ENCODE measurements around the gene SLC16A13. TPM values are rescaled to one million over a fixed set of nuclear protein-coding genes. Genes with fewer than 3 reads are reported as not detected.

SLC16A13 gene
- total and polyA plus RNA-seq, 2 donors, result 0.42 to 2.5 TPM

GRCh38 chr17:7063518-7064094 is 27.8 kb downstream of the SLC16A13 start:
- 92% methylated on average over 6 of the region's 6 CpGs for WGBS

DNA sequence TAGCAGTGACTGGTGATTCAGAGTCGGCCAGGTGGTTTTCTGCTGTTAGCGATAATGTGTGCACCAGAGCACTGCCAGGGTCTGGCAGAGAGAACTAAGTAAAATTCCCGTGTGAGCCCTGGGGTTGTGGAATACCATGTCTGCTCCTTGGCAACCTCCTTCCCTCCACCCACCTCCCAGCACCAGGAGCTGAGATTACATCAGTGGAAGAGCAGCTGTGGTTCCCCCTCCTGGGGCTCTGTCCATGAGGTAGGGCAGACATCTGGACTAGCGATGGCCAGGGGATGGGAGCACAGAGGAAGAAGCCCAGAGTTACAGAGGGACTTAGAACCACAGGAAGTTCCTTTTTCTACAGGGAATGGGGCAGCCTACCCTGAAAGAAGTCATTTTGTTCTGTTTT is 28.4 kb downstream of the SLC16A13 start:
- no peak overlapping the region for H3K4me3 ChIP-seq (ENCODE audit: low read length in 2 of 2)
- H3K27me3 ChIP-seq (ENCODE audit: control insufficient read depth in 2 of 2, insufficient read depth in 1 of 2, low read length in 1 of 2), result peaks cover 2 to 5% of the 10 kb centered on the region in 2 donors
- no peaks in the 10 kb centered on the region for H3K4me1 ChIP-seq (ENCODE audit: control insufficient read depth in 2 of 2, insufficient read depth in 2 of 2, low read length in 2 of 2)
- H3K36me3 ChIP-seq (ENCODE audit: control insufficient read depth in 2 of 2, insufficient read depth in 2 of 2, low read length in 1 of 2), result no peaks in the 10 kb centered on the region
- WGBS, result 90% methylated on average over 4 of the region's 4 CpGs
- no peaks in the 10 kb centered on the region for H3K9me3 ChIP-seq (ENCODE audit: control insufficient read depth in 2 of 2, insufficient read depth in 1 of 2, low read length in 1 of 2)
- no peak overlapping the region for H3K27ac ChIP-seq (ENCODE audit: low read depth in 1 of 2, low read length in 1 of 2)
- DNase-seq (ENCODE audit: low read depth in 6 of 9, low spot score in 9 of 9), result no peak

More at GRCh38 chr17:7063518-7064094, 27.8 kb downstream of the SLC16A13 start:
- Histone ChIP-seq H3K27ac (ENCODE audit: low read depth in 1 of 2, low read length in 1 of 2) (no peak overlapping the region), H3K9me3 (ENCODE audit: control insufficient read depth in 2 of 2, insufficient read depth in 1 of 2, low read length in 1 of 2) (no peaks in the 10 kb centered on the region), H3K27me3 (ENCODE audit: control insufficient read depth in 2 of 2, insufficient read depth in 1 of 2, low read length in 1 of 2) (peaks cover 2 to 5% of the 10 kb centered on the region in 2 donors), H3K36me3 (ENCODE audit: control insufficient read depth in 2 of 2, insufficient read depth in 2 of 2, low read length in 1 of 2) (no peaks in the 10 kb centered on the region), H3K4me1 (ENCODE audit: control insufficient read depth in 2 of 2, insufficient read depth in 2 of 2, low read length in 2 of 2) (no peaks in the 10 kb centered on the region), H3K4me3 (ENCODE audit: low read length in 2 of 2) (no peak overlapping the region)
- no peak for DNase-seq (ENCODE audit: low read depth in 6 of 9, low spot score in 9 of 9)

GRCh38 chr17:7067198-7067597 is 31.4 kb downstream of the SLC16A13 start:
- H3K27me3 ChIP-seq (ENCODE audit: control insufficient read depth in 2 of 2, insufficient read depth in 1 of 2, low read length in 1 of 2), result peaks cover 2 to 10% of the 10 kb centered on the region in 2 donors
- no peaks in the 10 kb centered on the region for H3K4me1 ChIP-seq (ENCODE audit: control insufficient read depth in 2 of 2, insufficient read depth in 2 of 2, low read length in 2 of 2)
- no peaks in the 10 kb centered on the region for H3K36me3 ChIP-seq (ENCODE audit: control insufficient read depth in 2 of 2, insufficient read depth in 2 of 2, low read length in 1 of 2)
- no peak overlapping the region for H3K27ac ChIP-seq (ENCODE audit: low read depth in 1 of 2, low read length in 1 of 2)
- no peaks in the 10 kb centered on the region for H3K9me3 ChIP-seq (ENCODE audit: control insufficient read depth in 2 of 2, insufficient read depth in 1 of 2, low read length in 1 of 2)
- H3K4me3 ChIP-seq (ENCODE audit: low read length in 2 of 2), result no peak overlapping the region
- 94% methylated on average over 1 of the region's 1 CpG for WGBS
- DNase-seq (ENCODE audit: low read depth in 6 of 9, low spot score in 9 of 9), result no peak

DNA sequence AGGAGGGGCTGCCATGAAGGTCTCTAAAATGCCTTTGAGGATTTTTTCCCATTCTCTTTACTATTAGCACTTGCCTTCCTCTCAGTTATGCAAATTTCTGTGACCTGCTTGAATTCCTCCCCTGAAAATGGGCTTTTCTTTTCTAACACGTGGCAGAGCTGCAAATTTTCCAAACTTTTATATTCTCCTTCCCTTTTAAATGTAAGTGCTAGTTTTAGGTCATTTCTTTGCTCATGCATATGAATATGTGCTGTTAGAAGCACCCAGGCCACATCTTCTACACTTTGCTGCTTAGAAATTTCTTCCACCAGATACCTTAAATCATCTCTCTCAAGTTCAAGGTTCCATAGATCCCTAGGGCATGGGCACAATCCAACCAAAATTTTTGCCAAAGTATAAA is 32.5 kb downstream of the SLC16A13 start:
- peaks cover 2 to 11% of the 10 kb centered on the region in 2 donors for H3K27me3 ChIP-seq (ENCODE audit: control insufficient read depth in 2 of 2, insufficient read depth in 1 of 2, low read length in 1 of 2)
- H3K27ac ChIP-seq (ENCODE audit: low read depth in 1 of 2, low read length in 1 of 2), result no peak overlapping the region
- H3K4me1 ChIP-seq (ENCODE audit: control insufficient read depth in 2 of 2, insufficient read depth in 2 of 2, low read length in 2 of 2), result no peaks in the 10 kb centered on the region
- H3K36me3 ChIP-seq (ENCODE audit: control insufficient read depth in 2 of 2, insufficient read depth in 2 of 2, low read length in 1 of 2), result no peaks in the 10 kb centered on the region
- no peak overlapping the region for H3K4me3 ChIP-seq (ENCODE audit: low read length in 2 of 2)
- 33% methylated on average over 1 of the region's 1 CpG for WGBS
- DNase-seq (ENCODE audit: low read depth in 6 of 9, low spot score in 9 of 9), result no peak
- H3K9me3 ChIP-seq (ENCODE audit: control insufficient read depth in 2 of 2, insufficient read depth in 1 of 2, low read length in 1 of 2), result no peaks in the 10 kb centered on the region

- Histone ChIP-seq H3K9me3 (ENCODE audit: control insufficient read depth in 2 of 2, insufficient read depth in 1 of 2, low read length in 1 of 2) (no peaks in the 10 kb centered on the region), H3K4me3 (ENCODE audit: low read length in 2 of 2) (no peak overlapping the region), H3K27ac (ENCODE audit: low read depth in 1 of 2, low read length in 1 of 2) (no peak overlapping the region), H3K36me3 (ENCODE audit: control insufficient read depth in 2 of 2, insufficient read depth in 2 of 2, low read length in 1 of 2) (no peaks in the 10 kb centered on the region), H3K4me1 (ENCODE audit: control insufficient read depth in 2 of 2, insufficient read depth in 2 of 2, low read length in 2 of 2) (no peaks in the 10 kb centered on the region), H3K27me3 (ENCODE audit: control insufficient read depth in 2 of 2, insufficient read depth in 1 of 2, low read length in 1 of 2) (peaks cover 0 to 7% of the 10 kb centered on the region in 2 donors)
- no peak for DNase-seq (ENCODE audit: low read depth in 6 of 9, low spot score in 9 of 9)
- WGBS, result 91% methylated on average over 3 of the region's 3 CpGs
These were observed 34.9 kb downstream of the SLC16A13 start for GRCh38 chr17:7070712-7071111.

GRCh38 chr17:7072406-7072805 is 36.6 kb downstream of the SLC16A13 start:
- Histone ChIP-seq H3K36me3 (ENCODE audit: control insufficient read depth in 2 of 2, insufficient read depth in 2 of 2, low read length in 1 of 2) (no peaks in the 10 kb centered on the region), H3K27ac (ENCODE audit: low read depth in 1 of 2, low read length in 1 of 2) (no peak overlapping the region), H3K27me3 (ENCODE audit: control insufficient read depth in 2 of 2, insufficient read depth in 1 of 2, low read length in 1 of 2) (peaks cover 0 to 7% of the 10 kb centered on the region in 2 donors), H3K9me3 (ENCODE audit: control insufficient read depth in 2 of 2, insufficient read depth in 1 of 2, low read length in 1 of 2) (no peaks in the 10 kb centered on the region), H3K4me1 (ENCODE audit: control insufficient read depth in 2 of 2, insufficient read depth in 2 of 2, low read length in 2 of 2) (no peaks in the 10 kb centered on the region), H3K4me3 (ENCODE audit: low read length in 2 of 2) (no peak overlapping the region)
- WGBS, result 96% methylated on average over 2 of the region's 2 CpGs
- DNase-seq (ENCODE audit: low read depth in 6 of 9, low spot score in 9 of 9), result no peak

DNA sequence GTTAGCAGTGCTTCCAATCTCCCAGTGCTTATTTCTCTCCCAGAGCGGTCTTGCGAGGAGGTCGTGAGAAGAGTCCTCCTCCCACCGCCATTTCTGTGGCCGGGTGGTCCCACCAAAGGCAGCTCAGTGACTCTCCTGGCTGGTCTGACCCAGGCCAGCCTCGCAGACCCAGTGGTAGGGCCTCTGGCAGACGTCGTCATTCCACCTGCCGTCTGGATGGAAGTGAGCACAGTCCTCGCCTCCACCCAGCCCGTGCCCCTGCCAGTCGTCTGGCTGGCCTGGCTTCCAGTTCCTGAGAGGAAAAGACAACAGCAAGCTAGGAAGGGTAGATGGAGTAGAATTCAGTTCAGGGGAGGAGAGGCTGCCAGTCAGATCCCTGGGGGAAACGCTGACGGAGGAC is 39.1 kb downstream of the SLC16A13 start:
- Histone ChIP-seq H3K4me3 (ENCODE audit: low read length in 2 of 2) (no peak overlapping the region), H3K9me3 (ENCODE audit: control insufficient read depth in 2 of 2, insufficient read depth in 1 of 2, low read length in 1 of 2) (no peaks in the 10 kb centered on the region), H3K36me3 (ENCODE audit: control insufficient read depth in 2 of 2, insufficient read depth in 2 of 2, low read length in 1 of 2) (no peaks in the 10 kb centered on the region), H3K27me3 (ENCODE audit: control insufficient read depth in 2 of 2, insufficient read depth in 1 of 2, low read length in 1 of 2) (peaks cover 0 to 10% of the 10 kb centered on the region in 2 donors), H3K27ac (ENCODE audit: low read depth in 1 of 2, low read length in 1 of 2) (no peak overlapping the region), H3K4me1 (ENCODE audit: control insufficient read depth in 2 of 2, insufficient read depth in 2 of 2, low read length in 2 of 2) (no peaks in the 10 kb centered on the region)
- 96% methylated on average over 14 of the region's 14 CpGs for WGBS
- DNase-seq (ENCODE audit: low read depth in 6 of 9, low spot score in 9 of 9), result no peak

GRCh38 chr17:7077911-7078546 is 42.2 kb downstream of the SLC16A13 start:
- Histone ChIP-seq H3K36me3 (ENCODE audit: control insufficient read depth in 2 of 2, insufficient read depth in 2 of 2, low read length in 1 of 2) (no peaks in the 10 kb centered on the region), H3K9me3 (ENCODE audit: control insufficient read depth in 2 of 2, insufficient read depth in 1 of 2, low read length in 1 of 2) (no peaks in the 10 kb centered on the region), H3K4me3 (ENCODE audit: low read length in 2 of 2) (no peak overlapping the region), H3K27me3 (ENCODE audit: control insufficient read depth in 2 of 2, insufficient read depth in 1 of 2, low read length in 1 of 2) (peaks cover 0 to 7% of the 10 kb centered on the region in 2 donors), H3K4me1 (ENCODE audit: control insufficient read depth in 2 of 2, insufficient read depth in 2 of 2, low read length in 2 of 2) (no peaks in the 10 kb centered on the region), H3K27ac (ENCODE audit: low read depth in 1 of 2, low read length in 1 of 2) (no peak overlapping the region)
- DNase-seq (ENCODE audit: low read depth in 6 of 9, low spot score in 9 of 9), result no peak
- WGBS, result 96% methylated on average over 7 of the region's 7 CpGs

GRCh38 chr17:7078711-7079110 is 42.9 kb downstream of the SLC16A13 start:
- no peaks in the 10 kb centered on the region for H3K9me3 ChIP-seq (ENCODE audit: control insufficient read depth in 2 of 2, insufficient read depth in 1 of 2, low read length in 1 of 2)
- DNase-seq (ENCODE audit: low read depth in 6 of 9, low spot score in 9 of 9), result no peak
- H3K36me3 ChIP-seq (ENCODE audit: control insufficient read depth in 2 of 2, insufficient read depth in 2 of 2, low read length in 1 of 2), result no peaks in the 10 kb centered on the region
- no peak overlapping the region for H3K4me3 ChIP-seq (ENCODE audit: low read length in 2 of 2)
- H3K27me3 ChIP-seq (ENCODE audit: control insufficient read depth in 2 of 2, insufficient read depth in 1 of 2, low read length in 1 of 2), result peaks cover 0 to 8% of the 10 kb centered on the region in 2 donors
- no peak overlapping the region for H3K27ac ChIP-seq (ENCODE audit: low read depth in 1 of 2, low read length in 1 of 2)
- 96% methylated on average over 10 of the region's 10 CpGs for WGBS
- no peaks in the 10 kb centered on the region for H3K4me1 ChIP-seq (ENCODE audit: control insufficient read depth in 2 of 2, insufficient read depth in 2 of 2, low read length in 2 of 2)
